ENCODE data around the gene MOSMO. TPM values are rescaled to one million over a fixed set of nuclear protein-coding genes. Genes with fewer than 3 reads are reported as not detected.

The MOSMO gene
- polyA plus RNA-seq (2011; rRNA removed) (7.3 and 11.6 TPM in 2 replicates), polyA minus RNA-seq (2011; rRNA and poly(A)+ RNA removed) (8.1 and 10.0 TPM in 2 replicates)

DNA sequence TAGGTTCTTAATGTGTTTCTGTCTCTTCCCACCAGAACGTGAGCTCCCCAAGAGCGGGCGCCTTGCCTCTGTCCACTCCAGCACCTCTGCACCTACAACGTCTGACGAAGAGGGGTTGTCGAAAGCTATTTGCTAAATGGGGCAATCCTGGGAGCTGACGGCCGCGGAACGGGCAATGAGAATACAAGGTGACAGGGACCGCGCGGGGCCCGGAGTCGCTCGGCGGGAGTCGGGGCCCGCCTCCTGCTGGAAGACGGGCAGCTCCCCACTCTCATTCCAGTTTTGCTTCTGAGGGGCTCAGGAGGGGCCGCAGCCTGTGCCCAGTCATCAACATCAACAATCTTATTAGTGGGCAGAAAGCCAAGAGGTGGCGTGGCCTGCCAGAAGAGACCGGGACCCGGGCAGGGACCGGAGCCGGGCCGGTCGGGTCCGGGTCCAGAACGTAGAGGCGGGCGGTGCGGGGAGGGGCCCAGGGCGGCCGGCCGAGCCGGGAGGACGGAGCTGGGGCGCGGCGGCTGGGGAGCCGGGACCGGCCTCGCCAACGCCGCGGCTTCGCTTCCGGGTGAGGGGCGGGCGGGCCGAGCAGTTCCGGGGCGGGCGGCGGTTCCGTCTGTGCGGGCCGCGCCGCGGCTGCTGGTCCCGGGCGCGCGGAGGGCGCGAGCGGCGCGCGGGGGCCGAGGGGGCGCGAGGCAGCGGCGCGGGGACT is at the start of gene MOSMO:
MOSMO (plus strand) TSS at position 603 of the 706 bp plus-strand sequence. CDS start 191 bp downstream, outside the sequence.
- TF ChIP-seq, protein P1, sequence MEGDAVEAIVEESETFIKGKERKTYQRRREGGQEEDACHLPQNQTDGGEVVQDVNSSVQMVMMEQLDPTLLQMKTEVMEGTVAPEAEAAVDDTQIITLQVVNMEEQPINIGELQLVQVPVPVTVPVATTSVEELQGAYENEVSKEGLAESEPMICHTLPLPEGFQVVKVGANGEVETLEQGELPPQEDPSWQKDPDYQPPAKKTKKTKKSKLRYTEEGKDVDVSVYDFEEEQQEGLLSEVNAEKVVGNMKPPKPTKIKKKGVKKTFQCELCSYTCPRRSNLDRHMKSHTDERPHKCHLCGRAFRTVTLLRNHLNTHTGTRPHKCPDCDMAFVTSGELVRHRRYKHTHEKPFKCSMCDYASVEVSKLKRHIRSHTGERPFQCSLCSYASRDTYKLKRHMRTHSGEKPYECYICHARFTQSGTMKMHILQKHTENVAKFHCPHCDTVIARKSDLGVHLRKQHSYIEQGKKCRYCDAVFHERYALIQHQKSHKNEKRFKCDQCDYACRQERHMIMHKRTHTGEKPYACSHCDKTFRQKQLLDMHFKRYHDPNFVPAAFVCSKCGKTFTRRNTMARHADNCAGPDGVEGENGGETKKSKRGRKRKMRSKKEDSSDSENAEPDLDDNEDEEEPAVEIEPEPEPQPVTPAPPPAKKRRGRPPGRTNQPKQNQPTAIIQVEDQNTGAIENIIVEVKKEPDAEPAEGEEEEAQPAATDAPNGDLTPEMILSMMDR (IDR thresholded peaks at IDR 0.05; ENCODE audit: insufficient read depth, low read depth, low read length): no peak
- Histone ChIP-seq H3K4me3 (ENCODE audit: low read depth, low read length) (peak within 1 kb of the TSS; percentile 94), H3K27me3 (ENCODE audit: control insufficient read depth, insufficient read depth, low read length) (no peaks in the 10 kb centered on the region), H3K36me3 (ENCODE audit: control insufficient read depth, insufficient read depth, low read length) (no peaks in the 10 kb centered on the region)
- ChIA-PET CTCF (interaction anchor here (1.1 to 2.5 kb wide), 6 partner anchors 13 to 181 kb away, joined by 3 to 29 read pairs (median 4); partner anchors contain the start of gene VWA3A), POLR2A (interaction anchor here (1.0 kb wide), 1 partner anchor 9 kb away, joined by 5 read pairs; no protein-coding TSS in a partner anchor)
- no peak for DNase-seq (ENCODE audit: low read depth)

DNA sequence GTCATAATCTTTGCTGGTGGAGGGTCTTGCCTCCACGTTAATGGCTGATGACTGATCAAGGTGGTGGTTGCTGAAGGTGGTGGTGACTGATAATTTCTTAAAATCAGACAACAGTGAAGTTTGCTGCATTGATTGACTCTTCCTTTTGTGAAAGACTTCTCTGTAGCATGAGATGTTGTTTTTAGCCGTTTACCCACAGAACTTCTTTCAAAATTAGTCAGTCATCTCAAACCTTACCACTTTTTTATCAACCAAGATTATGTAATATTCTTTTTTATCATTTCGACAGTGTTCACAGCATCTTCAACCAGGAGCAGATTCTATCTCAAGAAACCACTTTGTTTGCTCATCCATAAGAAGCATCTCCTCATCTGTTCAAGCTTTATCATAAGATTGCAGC is 48.9 kb upstream of the MOSMO start:
- POLR2A ChIA-PET: no interaction called here
- TF ChIP-seq, protein P1 (IDR thresholded peaks at IDR 0.05; ENCODE audit: insufficient read depth, low read depth, low read length): no peak

DNA sequence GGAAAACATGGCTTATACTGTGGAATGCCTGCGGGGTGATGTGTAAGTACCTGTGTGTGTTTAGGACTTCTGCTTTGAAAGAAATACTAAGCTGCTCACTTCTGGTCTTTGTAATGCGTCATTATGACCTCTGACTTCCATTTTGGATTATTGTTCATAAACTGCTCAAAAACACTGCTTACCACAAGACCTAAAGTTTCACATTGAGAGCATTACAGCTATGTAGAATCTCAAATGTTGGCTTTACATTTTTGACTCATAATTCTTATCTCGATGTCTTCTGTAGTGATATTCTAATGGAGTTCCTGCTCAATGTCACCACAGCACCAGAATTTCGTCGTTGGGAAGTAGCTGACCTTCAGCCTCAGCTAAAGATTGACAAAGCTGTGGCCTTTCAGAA is 45.4 kb upstream of the MOSMO start:
- no peak overlapping the region for H3K4me3 ChIP-seq (ENCODE audit: low read depth, low read length)
- no peak for DNase-seq (ENCODE audit: low read depth)
- ChIA-PET CTCF (no interaction called here), POLR2A (no interaction called here)
- no peaks in the 10 kb centered on the region for H3K27me3 ChIP-seq (ENCODE audit: control insufficient read depth, insufficient read depth, low read length)
- TF ChIP-seq, protein P1 (IDR thresholded peaks at IDR 0.05; ENCODE audit: insufficient read depth, low read depth, low read length): no peak
- H3K36me3 ChIP-seq (ENCODE audit: control insufficient read depth, insufficient read depth, low read length): peaks cover 23% of the 10 kb centered on the region

More for the DNA sequence above, 48.9 kb upstream of the MOSMO start:
- peaks cover 12% of the 10 kb centered on the region for H3K36me3 ChIP-seq (ENCODE audit: control insufficient read depth, insufficient read depth, low read length)
- CTCF ChIA-PET: interaction anchor here (1.1 to 1.7 kb wide), 3 partner anchors 8 to 16 kb away, joined by 3 to 5 read pairs (median 4); no protein-coding TSS in a partner anchor
- H3K4me3 ChIP-seq (ENCODE audit: low read depth, low read length): no peak overlapping the region
- no peaks in the 10 kb centered on the region for H3K27me3 ChIP-seq (ENCODE audit: control insufficient read depth, insufficient read depth, low read length)
- no peak for DNase-seq (ENCODE audit: low read depth)

DNA sequence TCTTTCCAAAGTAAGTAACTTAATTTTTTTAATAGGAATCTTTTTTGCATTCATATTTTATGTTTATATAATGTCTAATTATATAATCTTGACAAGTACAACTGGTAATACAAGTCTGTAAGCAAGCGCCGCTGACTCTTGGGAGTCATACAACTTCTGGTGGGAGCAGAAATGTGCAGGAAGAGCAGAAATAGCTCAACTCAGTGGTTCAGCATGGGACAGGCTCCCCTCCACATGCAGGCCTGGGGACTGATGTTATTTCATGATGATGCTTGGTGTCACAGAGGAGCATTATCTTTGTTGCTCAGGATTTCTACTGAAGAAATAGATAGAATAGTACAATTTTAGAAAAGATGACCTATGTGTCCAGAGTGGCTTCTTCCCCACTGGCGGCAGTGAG is 44.0 kb upstream of the MOSMO start:
- peaks cover 24% of the 10 kb centered on the region for H3K36me3 ChIP-seq (ENCODE audit: control insufficient read depth, insufficient read depth, low read length)
- CTCF ChIA-PET: interaction anchor here (1.6 to 1.8 kb wide), 2 partner anchors 114 to 225 kb away, joined by 4 to 5 read pairs; no protein-coding TSS in a partner anchor
- TF ChIP-seq, protein P1 (IDR thresholded peaks at IDR 0.05; ENCODE audit: insufficient read depth, low read depth, low read length): no peak
- H3K27me3 ChIP-seq (ENCODE audit: control insufficient read depth, insufficient read depth, low read length): no peaks in the 10 kb centered on the region
- no peak for DNase-seq (ENCODE audit: low read depth)
- POLR2A ChIA-PET: no interaction called here
- no peak overlapping the region for H3K4me3 ChIP-seq (ENCODE audit: low read depth, low read length)

DNA sequence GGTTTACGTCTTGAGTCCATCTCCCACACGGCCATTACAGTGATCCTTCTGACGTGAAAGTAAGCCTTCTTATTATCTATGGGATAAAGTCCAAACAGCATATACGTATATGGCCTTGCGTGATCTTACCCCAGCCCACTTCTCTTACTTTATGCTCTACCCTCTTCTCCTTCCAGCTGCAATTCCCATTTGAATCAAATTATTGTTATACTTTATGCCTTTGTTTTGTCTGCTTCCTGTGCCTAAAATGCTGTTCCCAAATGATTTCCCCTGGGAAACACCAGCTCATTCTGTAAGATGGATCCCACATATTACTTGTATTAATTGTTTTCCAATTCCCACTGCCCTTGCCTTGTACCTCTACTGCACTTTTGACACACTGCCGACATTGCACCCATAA is 43.6 kb upstream of the MOSMO start:
- TF ChIP-seq, protein P1 (IDR thresholded peaks at IDR 0.05; ENCODE audit: insufficient read depth, low read depth, low read length): no peak
- no peak for DNase-seq (ENCODE audit: low read depth)
- POLR2A ChIA-PET: no interaction called here
- CTCF ChIA-PET: interaction anchor here (1.6 to 1.8 kb wide), 2 partner anchors 113 to 224 kb away, joined by 4 to 5 read pairs; no protein-coding TSS in a partner anchor
- no peaks in the 10 kb centered on the region for H3K27me3 ChIP-seq (ENCODE audit: control insufficient read depth, insufficient read depth, low read length)
- H3K36me3 ChIP-seq (ENCODE audit: control insufficient read depth, insufficient read depth, low read length): peaks cover 24% of the 10 kb centered on the region
- no peak overlapping the region for H3K4me3 ChIP-seq (ENCODE audit: low read depth, low read length)

Data from BJ (cell line).